GM19467 (cell line): ENCODE data around the gene CSNK2A1.
A peak's percentile ranks its signal among the peaks of the same experiment; 100 is the strongest.
"Not testable (repeated sequence)": the region's sequence is repeated elsewhere in the genome, so short reads cannot be mapped to it uniquely, and the experiment has no call there.

Experiments used
- ATAC-seq: cut with Tn5 transposase; IDR thresholded peaks from one replicate; pipeline ENCODE4 v1.9.1; 2021; ENCODE audit warnings: mild to moderate bottlenecking, moderate library complexity; ENCODE audit not compliant: unreplicated experiment

The CSNK2A1 gene

GRCh38 chr20:461254-462198 lies 82.1 kb downstream of the CSNK2A1 start:
- ATAC-seq = peak; percentile 18

DNA sequence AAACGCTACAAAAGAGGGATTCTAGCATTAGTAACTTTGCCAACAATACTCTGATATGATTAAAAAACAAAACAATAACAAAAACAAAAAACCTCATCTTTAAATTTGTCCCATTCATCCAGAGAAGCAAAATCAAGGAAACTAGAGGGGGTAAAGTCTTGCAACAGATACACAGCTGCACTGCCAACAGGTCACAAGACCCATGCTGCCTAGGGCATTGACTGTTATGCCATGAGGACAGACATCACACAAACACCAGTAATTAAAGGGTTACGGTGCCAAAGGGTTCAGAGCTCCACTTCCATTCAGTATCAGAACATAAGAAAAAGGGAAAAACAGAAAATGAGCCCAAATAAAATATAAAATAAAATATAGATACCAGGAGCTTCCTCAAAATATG lies 82.9 kb downstream of the CSNK2A1 start:
- ATAC-seq = no peak

DNA sequence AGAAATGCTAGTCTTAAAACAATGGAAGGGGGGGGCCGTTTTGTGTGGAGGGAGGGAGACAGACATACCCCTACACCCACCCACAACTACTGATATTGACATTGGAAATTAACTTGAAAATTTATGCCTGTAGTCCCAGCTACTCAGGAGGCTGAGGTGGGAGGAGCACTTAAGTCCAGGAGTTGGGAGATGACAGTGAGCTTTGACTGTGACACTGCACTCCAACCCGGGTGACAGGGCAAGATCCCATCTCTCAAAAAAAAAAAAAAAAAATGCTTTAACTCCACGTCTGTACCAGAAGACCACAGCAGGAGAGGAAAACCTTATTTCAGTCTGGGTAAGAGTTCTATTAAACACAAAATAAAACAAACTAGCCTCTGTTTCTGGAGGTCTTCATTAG lies 83.4 kb downstream of the CSNK2A1 start:
- ATAC-seq = no peak

DNA sequence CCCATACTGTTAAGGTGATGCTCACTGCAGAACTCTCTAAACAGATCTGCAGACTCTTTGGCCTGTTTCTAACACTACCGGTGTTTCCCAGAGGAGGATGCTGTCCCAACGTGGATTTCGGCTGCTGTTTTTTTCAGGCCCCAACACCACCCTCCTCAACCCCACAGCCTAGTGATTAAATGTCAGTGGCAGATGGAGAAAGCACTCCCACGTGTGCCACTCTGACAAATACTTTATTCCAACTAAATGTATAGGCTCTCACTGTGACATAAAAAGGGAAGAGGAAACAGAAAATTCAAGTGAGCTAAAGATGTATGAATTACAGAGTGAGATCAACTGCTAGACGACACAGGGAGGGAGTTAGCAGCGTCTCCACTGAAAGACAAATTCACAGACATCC lies 84.8 kb downstream of the CSNK2A1 start:
- ATAC-seq = no peak

- no peak for ATAC-seq
Observed at GRCh38 chr20:454951-455350, 88.6 kb downstream of the CSNK2A1 start.

- not testable (repeated sequence) for ATAC-seq
Observed at GRCh38 chr20:452021-452420, 91.6 kb downstream of the CSNK2A1 start.

DNA sequence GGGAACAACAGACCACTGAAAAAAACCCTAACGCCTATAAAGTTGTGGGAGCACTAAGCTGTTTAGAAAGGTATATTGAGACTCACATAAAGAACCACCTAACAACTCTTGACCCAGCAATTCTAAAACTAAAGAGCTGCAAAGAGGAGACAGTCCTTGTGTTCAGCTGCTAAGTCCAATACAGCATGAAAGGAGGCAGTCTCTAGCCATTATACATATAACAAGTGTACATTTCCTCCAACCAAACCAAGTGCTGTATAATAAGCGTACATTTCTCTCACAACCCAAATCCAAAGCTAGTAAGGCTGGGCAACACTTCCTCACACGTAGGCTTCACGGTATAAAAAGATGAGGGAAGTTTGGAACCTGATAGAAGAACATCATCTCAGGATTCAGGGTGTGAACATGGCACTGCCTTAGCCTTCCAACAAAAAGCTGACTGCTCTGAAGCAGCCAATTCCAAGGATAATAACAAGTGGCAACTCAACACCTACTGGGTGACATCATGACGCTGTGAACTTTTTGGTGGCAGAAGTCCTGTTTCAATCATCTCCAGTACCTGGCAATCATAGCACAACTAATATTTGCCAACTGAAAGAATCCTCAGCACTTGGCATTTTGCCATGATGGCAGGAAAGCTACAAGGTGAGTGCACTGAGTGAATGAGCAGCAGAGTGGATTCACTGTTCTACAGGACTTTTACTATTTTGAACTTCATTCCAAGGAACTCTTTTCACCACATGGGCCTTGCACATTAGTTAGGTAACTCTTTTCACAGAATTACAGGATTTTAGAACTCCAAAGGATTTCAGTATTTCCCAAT lies 97.9 kb downstream of the CSNK2A1 start:
- ATAC-seq = no peak

DNA sequence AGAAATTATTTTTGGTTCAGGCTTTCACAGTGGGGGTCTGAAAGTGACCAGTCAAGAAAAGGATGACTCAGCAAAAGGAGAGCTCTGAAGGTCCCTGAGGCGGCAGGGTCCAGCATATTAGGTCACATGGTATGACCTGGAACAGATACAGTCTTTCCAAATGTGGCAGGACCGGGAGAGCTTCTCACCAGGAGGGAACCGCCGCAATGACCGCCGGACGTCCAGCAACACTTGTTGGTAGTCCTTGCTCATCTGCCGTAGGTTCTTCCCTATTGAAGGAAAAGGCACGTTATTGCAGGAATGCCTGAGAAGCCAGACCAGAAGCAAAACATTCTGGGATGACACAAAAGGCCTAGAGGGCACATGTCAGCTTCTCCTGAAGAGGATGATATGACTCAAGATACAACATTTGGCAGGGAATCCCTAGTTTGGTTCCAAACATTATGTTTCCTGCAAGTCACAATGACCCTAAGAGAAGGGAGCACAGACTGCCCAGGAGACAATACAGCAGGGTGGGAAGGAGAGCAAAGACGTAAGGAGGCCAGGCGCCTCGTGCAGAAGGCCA lies 98.6 kb downstream of the CSNK2A1 start:
- ATAC-seq = no peak

GRCh38 chr20:444117-444516 lies 99.5 kb downstream of the CSNK2A1 start:
- no peak for ATAC-seq

DNA sequence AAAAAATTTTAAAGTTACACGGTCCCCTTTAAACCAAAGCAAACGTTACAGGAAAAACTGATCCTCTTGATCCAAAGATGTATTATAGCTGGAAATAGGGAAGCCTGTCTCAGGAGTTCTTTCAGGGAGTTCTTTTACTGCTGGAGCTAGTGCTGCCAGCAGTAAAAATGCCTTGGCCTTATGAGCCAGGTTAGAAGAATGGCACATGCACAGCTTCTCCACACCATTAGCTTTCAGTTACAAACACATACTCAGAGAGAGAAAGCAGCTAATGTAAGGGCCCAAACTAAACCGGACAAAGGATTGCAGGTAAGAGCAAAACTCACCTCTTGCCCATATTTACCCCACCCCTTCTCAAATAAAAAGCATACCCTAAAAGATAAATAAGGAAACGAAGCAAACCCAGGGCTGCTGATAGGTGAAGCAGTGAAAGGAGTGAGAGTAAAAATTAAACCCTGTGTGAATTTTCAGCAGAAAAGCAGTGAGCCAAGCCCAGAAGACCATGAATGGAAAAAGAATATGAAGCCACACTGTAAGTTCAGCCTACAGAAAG lies 100.3 kb downstream of the CSNK2A1 start:
- ATAC-seq = no peak

DNA sequence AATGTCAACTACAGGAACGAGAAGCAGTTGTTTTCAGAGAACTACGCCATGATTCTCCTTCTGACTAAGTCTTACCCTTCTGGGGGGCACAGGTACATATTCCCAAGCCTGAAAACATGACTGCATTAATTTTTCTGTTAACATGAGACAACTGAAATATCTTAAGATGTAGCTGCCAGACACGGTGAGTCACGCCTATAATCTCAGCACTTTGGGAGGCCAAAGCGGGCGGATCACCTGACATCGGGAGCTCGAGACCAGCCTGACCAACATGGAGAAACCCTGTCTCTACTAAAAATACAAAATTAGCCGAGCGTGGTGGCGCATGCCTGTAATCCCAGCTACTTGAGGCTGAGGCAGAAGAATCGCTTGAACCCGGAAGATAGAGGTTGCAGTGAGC lies 103.0 kb downstream of the CSNK2A1 start:
- no peak for ATAC-seq

GRCh38 chr20:440148-440547 lies 103.4 kb downstream of the CSNK2A1 start:
- no peak for ATAC-seq

GRCh38 chr20:438571-439469 lies 104.8 kb downstream of the CSNK2A1 start:
- ATAC-seq = no peak

DNA sequence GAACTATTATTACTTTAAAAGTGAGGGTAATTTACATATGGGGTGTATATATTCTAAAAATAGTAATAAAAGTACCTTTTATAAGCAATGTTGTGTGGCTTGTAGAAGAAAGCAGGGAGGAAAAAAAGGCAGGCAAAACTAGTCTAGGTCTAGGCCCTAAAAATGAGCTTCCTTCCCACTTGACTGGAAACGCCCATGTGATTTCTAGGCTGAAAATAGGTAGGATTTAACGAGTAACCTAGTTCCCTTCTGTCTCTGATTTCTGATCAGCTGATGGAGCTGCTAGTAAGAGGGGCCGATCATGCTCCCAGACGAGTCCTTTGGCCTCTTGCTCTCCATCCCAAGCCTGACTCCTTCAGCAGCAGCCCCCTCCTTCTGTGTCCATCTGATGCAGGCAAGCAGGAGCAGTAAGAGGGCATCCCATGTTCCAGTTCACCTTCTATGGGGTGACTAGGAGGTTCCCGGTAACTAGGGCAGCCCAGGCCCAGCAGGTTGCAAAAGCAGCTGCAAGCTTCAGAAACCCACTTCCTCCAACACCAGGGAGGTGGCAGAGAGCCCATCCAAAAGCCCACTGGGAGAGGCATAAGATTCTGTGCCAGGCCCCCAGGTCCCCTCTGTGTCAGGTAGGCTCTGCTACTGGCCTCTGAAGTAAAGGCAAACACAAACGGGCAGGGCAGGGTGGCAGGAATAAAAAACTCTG lies 105.7 kb downstream of the CSNK2A1 start:
- no peak for ATAC-seq

GRCh38 chr20:436476-436875 lies 107.1 kb downstream of the CSNK2A1 start:
- no peak for ATAC-seq

- ATAC-seq = no peak
Observed at GRCh38 chr20:435558-435957, 108.0 kb downstream of the CSNK2A1 start.

DNA sequence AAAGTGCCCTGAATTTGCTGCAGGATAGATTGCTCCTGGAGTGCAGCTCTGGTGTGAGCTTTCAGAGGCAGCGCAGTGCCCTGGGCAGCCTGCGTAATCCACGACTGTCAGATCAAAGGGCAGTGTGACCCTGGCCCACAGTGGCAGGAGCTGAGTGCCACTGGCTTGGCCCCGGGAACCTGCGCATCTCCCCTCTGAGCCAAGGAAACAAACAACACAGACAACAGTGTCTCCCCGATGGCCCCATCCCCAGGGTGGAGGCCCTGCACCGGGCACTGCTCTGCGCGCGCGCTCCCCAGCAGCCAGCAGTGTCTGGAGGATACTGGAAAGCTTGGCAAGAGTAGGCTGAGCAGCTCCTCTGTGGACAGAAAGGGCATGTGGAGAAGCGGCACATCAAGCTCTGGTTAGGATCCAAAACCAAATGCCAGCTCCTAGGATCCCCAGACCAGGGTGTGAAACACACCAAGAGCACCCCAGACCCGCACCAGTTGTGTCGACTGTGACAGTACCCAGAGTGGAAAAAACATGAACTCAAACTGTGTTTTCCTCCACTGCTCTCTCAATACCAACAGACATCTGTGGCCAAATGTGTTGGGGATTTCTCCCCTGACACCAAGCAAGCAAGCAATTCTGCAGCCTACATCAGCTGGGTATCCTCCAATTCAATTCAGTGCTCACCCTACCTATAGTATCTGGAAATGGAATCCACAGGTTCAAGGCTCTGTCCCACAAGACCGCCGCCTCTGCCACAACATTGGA lies 108.8 kb downstream of the CSNK2A1 start:
- ATAC-seq = no peak

DNA sequence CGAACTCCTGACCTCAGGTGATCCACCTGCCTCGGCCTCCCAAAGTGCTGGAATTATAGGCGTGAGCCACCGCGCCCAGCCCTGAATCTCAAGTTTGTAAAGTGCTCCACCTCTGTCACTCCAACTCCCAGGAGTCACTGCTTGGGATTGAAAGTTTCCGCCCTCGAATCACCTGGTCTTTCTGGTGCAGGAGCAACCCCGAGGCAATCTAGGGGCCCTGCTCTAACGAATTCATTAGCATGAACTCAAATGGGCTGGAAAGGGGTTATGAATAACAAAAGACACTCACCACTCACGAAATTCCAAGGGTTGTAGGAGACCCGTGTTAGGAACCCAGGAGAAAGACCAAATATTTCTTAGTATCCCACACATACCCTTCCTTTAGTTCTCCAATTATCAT lies 109.4 kb downstream of the CSNK2A1 start:
- no peak for ATAC-seq
